Fibroblast of lung (primary cell): ENCODE measurements around the gene NKAIN1. TPM values are rescaled to one million over a fixed set of nuclear protein-coding genes. Genes with fewer than 3 reads are reported as not detected.

Source experiments
- DNase-seq, 2 donors: peaks; one replicate each; pipeline versions ENCODE4 v3.0.0 to v3.0.0-alpha.2; 2010; ENCODE audit warnings: low read depth in 2 of 2
- H2AFZ ChIP-seq: 2 replicates; pipeline ENCODE4 v1.5.1; 2012; ENCODE audit warnings: low read length, control low read depth, inconsistent platforms
- H3K27ac ChIP-seq: 2 replicates; pipeline ENCODE4 v1.5.1; 2011; ENCODE audit warnings: low read length, control low read depth; ENCODE audit not compliant: insufficient read depth
- H3K27me3 ChIP-seq: 2 replicates; pipeline ENCODE4 v1.5.1; 2011; ENCODE audit warnings: mild to moderate bottlenecking, low read length; ENCODE audit not compliant: control insufficient read depth, insufficient read depth
- H3K36me3 ChIP-seq: 2 replicates; pipeline ENCODE4 v1.5.1; 2011; ENCODE audit warnings: low read length; ENCODE audit not compliant: control insufficient read depth, insufficient read depth
- H3K4me1 ChIP-seq: 2 replicates; pipeline ENCODE4 v1.5.1; 2011; ENCODE audit warnings: low read length; ENCODE audit not compliant: control insufficient read depth, insufficient read depth; ENCODE audit errors: extremely low read depth
- H3K4me2 ChIP-seq: 2 replicates; pipeline ENCODE4 v1.5.1; 2011; ENCODE audit warnings: low read length, control low read depth; ENCODE audit not compliant: insufficient read depth; ENCODE audit errors: extremely low read depth
- H3K4me3 ChIP-seq, 4 experiments: fragments of 200-600 bp in 1 of 4; sonication (generic) in 1 of 4; replicated peaks in 1 of 4; 2 replicates each; pipeline ENCODE4 v1.5.1; 2011 to 2016; ENCODE audit warnings: low read length in 4 of 4, low read depth in 3 of 4, mild to moderate bottlenecking in 3 of 4, control low read depth in 2 of 4, inconsistent platforms in 1 of 4, mixed read lengths in 1 of 4; ENCODE audit not compliant: insufficient read depth in 1 of 4; ENCODE audit errors: control extremely low read depth in 1 of 4
- H3K79me2 ChIP-seq: 2 replicates; pipeline ENCODE4 v1.5.1; 2012; ENCODE audit warnings: mild to moderate bottlenecking, low read length, inconsistent platforms; ENCODE audit not compliant: control insufficient read depth, insufficient read depth
- H3K9ac ChIP-seq: 2 replicates; pipeline ENCODE4 v1.5.1; 2011; ENCODE audit warnings: mild to moderate bottlenecking, low read length, control low read depth; ENCODE audit not compliant: insufficient read depth
- H3K9me3 ChIP-seq: 2 replicates; pipeline ENCODE4 v1.5.1; 2012; ENCODE audit warnings: low read depth, low read length; ENCODE audit not compliant: control insufficient read depth, insufficient read depth
- H4K20me1 ChIP-seq: 2 replicates; pipeline ENCODE4 v1.5.1; 2011; ENCODE audit warnings: low read length; ENCODE audit not compliant: control insufficient read depth, insufficient read depth; ENCODE audit errors: extremely low read depth
- EZH2 ChIP-seq: IDR thresholded peaks from 2 replicates; pipeline ENCODE4 v1.5.1; 2012; ENCODE audit warnings: low read length, control low read depth, mild to moderate bottlenecking; ENCODE audit errors: missing control alignments
- polyA plus RNA-seq, 2 donors: library from polyadenylated mRNA; depleted of rRNA in 1 of 2; stranded (reverse) in 1 of 2; unstranded in 1 of 2; fragments of >200 nt; gene quantifications; 2 replicates each; pipeline ENCODE4 v1.2.1, GENCODE V29; 2011 to 2012; ENCODE audit warnings: missing spikeins in 1 of 2
- total RNA-seq: library from RNA; depleted of rRNA; stranded (reverse); fragments of >200 nt; gene quantifications from 2 replicates; pipeline ENCODE4 v1.2.1, GENCODE V29; 2014
- TF ChIP-seq, protein P1 (sequence below), 2 donors: IDR thresholded peaks in 1 of 2; conservative IDR thresholded peaks in 1 of 2; 1 replicate in 1 of 2; 2 replicates in 1 of 2; pipeline ENCODE4 v1.5.1; 2011 to 2012; ENCODE audit warnings: low read length in 2 of 2, control low read depth in 1 of 2, inconsistent platforms in 1 of 2, low read depth in 1 of 2, mild to moderate bottlenecking in 1 of 2

NKAIN1 gene
- total and polyA plus RNA-seq, 2 donors (not counting 1 experiment from before 2014, with no cell fraction given) = 0.07 to 0.17 TPM

DNA sequence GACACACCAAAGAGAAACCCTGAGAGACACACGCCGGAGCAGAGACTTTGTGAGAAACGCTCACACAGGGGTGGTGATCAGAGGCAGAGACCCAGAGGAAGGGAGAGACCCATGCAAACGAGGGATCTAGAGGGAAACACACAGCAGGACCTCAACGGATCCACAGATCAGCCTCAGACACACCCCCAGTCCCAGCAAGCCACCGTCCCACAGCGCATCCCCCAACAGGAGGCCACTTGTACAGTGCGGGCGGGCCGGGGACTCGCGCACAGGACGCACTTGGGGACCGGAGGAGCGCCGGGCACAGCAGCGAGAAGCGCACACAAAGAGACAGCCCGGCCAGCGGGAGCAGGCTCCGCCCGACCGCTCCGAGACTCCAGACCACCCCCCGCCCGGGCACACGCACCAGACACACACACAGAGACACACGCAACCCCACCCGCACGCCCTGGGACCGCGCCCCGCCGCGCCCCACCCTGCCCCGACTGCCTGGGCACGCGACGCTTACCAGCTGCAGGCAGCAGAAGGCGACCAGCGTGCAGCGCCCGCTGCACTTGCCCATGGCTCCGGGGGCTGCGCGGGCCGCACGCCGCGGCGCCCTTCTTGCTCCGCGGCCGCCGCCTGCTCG, 587 bp downstream of the NKAIN1 start:
- peak; percentile 14 to 22 for DNase-seq
- Histone ChIP-seq H3K9me3 (no peaks in the 10 kb centered on the region), H3K4me3 (peak overlapping the region in 3 of 4 experiments; percentile 4 to 27 (median 14)), H3K79me2 (no peaks in the 10 kb centered on the region), H2AFZ (no peak overlapping the region), H3K36me3 (no peaks in the 10 kb centered on the region), H4K20me1 (no peaks in the 10 kb centered on the region), H3K27me3 (peaks cover 36% of the 10 kb centered on the region), H3K27ac (no peak overlapping the region), H3K9ac (no peak overlapping the region), H3K4me2 (peak overlapping the region; percentile 72), H3K4me1 (no peaks in the 10 kb centered on the region)
- TF ChIP-seq, protein P1, sequence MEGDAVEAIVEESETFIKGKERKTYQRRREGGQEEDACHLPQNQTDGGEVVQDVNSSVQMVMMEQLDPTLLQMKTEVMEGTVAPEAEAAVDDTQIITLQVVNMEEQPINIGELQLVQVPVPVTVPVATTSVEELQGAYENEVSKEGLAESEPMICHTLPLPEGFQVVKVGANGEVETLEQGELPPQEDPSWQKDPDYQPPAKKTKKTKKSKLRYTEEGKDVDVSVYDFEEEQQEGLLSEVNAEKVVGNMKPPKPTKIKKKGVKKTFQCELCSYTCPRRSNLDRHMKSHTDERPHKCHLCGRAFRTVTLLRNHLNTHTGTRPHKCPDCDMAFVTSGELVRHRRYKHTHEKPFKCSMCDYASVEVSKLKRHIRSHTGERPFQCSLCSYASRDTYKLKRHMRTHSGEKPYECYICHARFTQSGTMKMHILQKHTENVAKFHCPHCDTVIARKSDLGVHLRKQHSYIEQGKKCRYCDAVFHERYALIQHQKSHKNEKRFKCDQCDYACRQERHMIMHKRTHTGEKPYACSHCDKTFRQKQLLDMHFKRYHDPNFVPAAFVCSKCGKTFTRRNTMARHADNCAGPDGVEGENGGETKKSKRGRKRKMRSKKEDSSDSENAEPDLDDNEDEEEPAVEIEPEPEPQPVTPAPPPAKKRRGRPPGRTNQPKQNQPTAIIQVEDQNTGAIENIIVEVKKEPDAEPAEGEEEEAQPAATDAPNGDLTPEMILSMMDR (conservative IDR thresholded peaks at IDR 0.05 in 1 of 2, IDR thresholded peaks at IDR 0.05 in 1 of 2; ENCODE audit: low read depth in 1 of 2, low read length in 2 of 2) = no peak
- peak; percentile 92 for TF ChIP-seq EZH2

DNA sequence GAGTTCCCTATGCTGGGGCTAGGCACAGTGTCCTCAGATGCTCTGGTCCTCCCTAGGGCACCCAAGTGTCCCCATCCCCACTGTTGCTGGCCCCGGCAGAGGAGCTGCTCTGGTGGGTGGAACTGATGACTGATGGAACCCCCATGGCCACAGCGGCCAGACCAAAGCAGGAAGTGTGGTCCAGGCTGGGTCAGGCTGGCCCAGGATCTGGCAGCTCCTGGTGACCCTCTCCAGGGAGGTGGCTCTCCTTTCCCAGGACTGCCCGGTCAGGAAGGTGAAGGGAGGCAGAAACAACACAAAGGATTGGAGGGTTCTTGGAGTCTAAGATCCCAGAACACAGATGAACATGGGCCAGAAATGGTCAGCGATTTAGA, 1.1 kb downstream of the NKAIN1 start:
- H3K4me3 ChIP-seq = peak overlapping the region in 1 of 4 experiments; percentile 27

GRCh38 chr1:31234870-31235269, 4.8 kb downstream of the NKAIN1 start:
- Histone ChIP-seq H4K20me1 (no peaks in the 10 kb centered on the region), H3K79me2 (no peaks in the 10 kb centered on the region), H3K4me3 (no peak overlapping the region), H3K4me2 (no peak overlapping the region), H3K4me1 (no peaks in the 10 kb centered on the region), H3K36me3 (no peaks in the 10 kb centered on the region), H3K9me3 (no peaks in the 10 kb centered on the region), H2AFZ (no peak overlapping the region), H3K27me3 (peaks cover 23% of the 10 kb centered on the region), H3K9ac (no peak overlapping the region), H3K27ac (no peak overlapping the region)
- DNase-seq = no peak
- no peak for TF ChIP-seq EZH2
- TF ChIP-seq, protein P1 (conservative IDR thresholded peaks at IDR 0.05 in 1 of 2, IDR thresholded peaks at IDR 0.05 in 1 of 2; ENCODE audit: low read depth in 1 of 2, low read length in 2 of 2) = no peak

More for the DNA sequence above, 1.1 kb downstream of the NKAIN1 start:
- H3K4me2 ChIP-seq = peak overlapping the region; percentile 72
- no peaks in the 10 kb centered on the region for H3K79me2 ChIP-seq
- no peaks in the 10 kb centered on the region for H3K36me3 ChIP-seq
- H3K27ac ChIP-seq = no peak overlapping the region
- DNase-seq = no peak
- no peak overlapping the region for H3K9ac ChIP-seq
- peaks cover 36% of the 10 kb centered on the region for H3K27me3 ChIP-seq
- H4K20me1 ChIP-seq = no peaks in the 10 kb centered on the region
- H3K4me1 ChIP-seq = no peaks in the 10 kb centered on the region
- H3K9me3 ChIP-seq = no peaks in the 10 kb centered on the region
- no peak overlapping the region for H2AFZ ChIP-seq
- no peak for TF ChIP-seq EZH2
- TF ChIP-seq, protein P1 (conservative IDR thresholded peaks at IDR 0.05 in 1 of 2, IDR thresholded peaks at IDR 0.05 in 1 of 2; ENCODE audit: low read depth in 1 of 2, low read length in 2 of 2) = no peak
